ENCODE results near the gene CDK6. TPM values are rescaled to one million over a fixed set of nuclear protein-coding genes. Genes with fewer than 3 reads are reported as not detected.

CDK6 gene
- total RNA-seq, 1 donor from 2014 or later = 7.3 TPM

DNA sequence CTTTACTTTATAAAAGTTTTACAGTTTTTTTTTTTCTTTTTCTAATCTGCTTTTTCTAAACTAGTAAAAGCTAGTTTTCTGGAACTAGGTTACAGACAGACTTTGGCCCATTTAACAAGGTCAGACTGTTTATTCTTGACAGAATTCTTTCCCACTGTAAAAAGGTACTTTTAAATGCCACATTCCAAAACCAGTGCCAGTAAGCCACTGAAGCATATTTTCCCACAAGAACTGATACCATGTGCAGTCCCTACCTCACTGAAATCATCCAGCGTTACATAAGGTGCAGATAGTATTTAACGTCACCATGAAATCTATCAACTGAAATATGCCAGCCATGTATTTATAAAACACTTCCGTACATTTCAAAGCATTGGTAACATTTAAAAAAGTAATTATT lies 121.6 kb downstream of the CDK6 start:
- H3K4me3 ChIP-seq = no peak overlapping the region
- H3K27ac ChIP-seq = peak overlapping the region; percentile 1 to 33
- H3K27me3 ChIP-seq = no peaks in the 10 kb centered on the region
- TF ChIP-seq, protein P1, sequence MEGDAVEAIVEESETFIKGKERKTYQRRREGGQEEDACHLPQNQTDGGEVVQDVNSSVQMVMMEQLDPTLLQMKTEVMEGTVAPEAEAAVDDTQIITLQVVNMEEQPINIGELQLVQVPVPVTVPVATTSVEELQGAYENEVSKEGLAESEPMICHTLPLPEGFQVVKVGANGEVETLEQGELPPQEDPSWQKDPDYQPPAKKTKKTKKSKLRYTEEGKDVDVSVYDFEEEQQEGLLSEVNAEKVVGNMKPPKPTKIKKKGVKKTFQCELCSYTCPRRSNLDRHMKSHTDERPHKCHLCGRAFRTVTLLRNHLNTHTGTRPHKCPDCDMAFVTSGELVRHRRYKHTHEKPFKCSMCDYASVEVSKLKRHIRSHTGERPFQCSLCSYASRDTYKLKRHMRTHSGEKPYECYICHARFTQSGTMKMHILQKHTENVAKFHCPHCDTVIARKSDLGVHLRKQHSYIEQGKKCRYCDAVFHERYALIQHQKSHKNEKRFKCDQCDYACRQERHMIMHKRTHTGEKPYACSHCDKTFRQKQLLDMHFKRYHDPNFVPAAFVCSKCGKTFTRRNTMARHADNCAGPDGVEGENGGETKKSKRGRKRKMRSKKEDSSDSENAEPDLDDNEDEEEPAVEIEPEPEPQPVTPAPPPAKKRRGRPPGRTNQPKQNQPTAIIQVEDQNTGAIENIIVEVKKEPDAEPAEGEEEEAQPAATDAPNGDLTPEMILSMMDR (IDR thresholded peaks at IDR 0.05) = no peak
- DNase-seq (ENCODE audit: low spot score in 2 of 2) = no peak
- H3K4me1 ChIP-seq = peaks cover 4 to 14% of the 10 kb centered on the region in 2 donors
- no peaks in the 10 kb centered on the region for H3K9me3 ChIP-seq
- no peaks in the 10 kb centered on the region for H3K36me3 ChIP-seq
- intact Hi-C loops (cut with DNase I) = loop anchor here (5.0 kb wide), 3 partner anchors 48 to 82 kb away; no protein-coding TSS in a partner anchor

DNA sequence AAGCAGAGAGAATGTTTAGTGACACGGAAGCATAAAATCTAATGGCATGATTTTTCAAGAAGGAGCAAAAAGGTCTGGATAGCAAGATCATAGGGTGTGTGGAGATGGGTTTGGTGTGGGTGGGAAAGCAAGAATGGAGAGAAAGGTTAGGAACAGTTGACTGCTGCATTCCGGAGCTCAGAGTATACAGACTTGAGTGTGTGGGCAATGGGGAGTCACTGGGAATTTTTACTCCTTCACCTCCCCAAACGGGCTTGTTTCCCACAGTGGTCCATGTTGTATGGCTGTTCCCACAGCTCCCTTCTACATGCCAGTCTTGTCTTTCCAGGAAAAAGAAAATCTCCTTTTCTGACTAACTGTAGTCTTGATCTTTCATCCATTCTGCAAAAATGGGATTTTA lies 122.1 kb downstream of the CDK6 start:
- Histone ChIP-seq H3K4me1 (peaks cover 4 to 14% of the 10 kb centered on the region in 2 donors), H3K36me3 (no peaks in the 10 kb centered on the region), H3K4me3 (no peak overlapping the region), H3K27me3 (no peaks in the 10 kb centered on the region), H3K27ac (peak overlapping the region in 1 of 2 donors; percentile 33), H3K9me3 (no peaks in the 10 kb centered on the region)
- intact Hi-C loops (cut with DNase I) = no loop called here
- TF ChIP-seq, protein P1 (IDR thresholded peaks at IDR 0.05) = no peak
- DNase-seq (ENCODE audit: low spot score in 2 of 2) = no peak

DNA sequence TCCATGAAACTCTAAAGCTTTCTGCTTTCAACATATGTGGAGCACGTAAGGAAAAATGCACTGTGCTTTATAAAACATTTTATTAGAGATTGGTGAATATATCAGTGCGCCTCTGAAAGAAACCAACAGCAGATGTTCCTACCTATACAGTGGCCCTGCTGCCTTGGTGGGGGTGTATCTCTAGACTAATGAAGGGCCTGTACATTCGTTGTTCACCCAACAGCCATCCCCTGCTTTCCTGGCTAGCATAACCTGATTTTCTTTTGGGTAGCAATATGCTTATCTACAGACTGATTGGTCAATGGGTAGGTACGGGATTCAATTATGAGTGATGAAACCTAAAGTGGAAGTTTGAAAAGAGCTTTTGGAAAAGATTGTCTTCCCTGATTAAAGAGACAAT lies 126.5 kb downstream of the CDK6 start:
- no peak for DNase-seq (ENCODE audit: low spot score in 2 of 2)
- no peaks in the 10 kb centered on the region for H3K27me3 ChIP-seq
- H3K9me3 ChIP-seq = no peaks in the 10 kb centered on the region
- no peak overlapping the region for H3K27ac ChIP-seq
- intact Hi-C loops (cut with DNase I) = no loop called here
- TF ChIP-seq, protein P1 (IDR thresholded peaks at IDR 0.05) = no peak
- H3K36me3 ChIP-seq = no peaks in the 10 kb centered on the region
- no peak overlapping the region for H3K4me3 ChIP-seq
- peaks cover 0 to 10% of the 10 kb centered on the region in 2 donors for H3K4me1 ChIP-seq

DNA sequence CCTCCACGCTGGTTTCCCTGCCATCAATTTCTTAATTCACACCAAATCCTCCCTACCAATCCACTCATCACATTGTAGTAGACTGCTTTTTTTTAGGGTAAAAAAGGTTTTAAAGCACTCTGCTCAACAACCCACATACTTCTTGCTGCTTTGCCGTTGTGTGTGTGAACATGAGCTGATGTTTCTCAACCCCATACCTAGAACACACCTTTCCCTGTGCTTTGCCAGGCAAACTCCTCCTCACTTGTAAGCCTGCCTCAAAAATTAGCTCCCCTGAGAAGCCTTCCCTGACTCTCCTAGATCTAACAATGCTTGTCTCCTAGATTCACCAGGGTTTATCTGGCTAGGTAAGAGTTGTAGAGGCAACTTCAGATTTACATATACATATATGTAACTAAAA lies 127.2 kb downstream of the CDK6 start:
- H3K36me3 ChIP-seq = no peaks in the 10 kb centered on the region
- DNase-seq (ENCODE audit: low spot score in 2 of 2) = no peak
- no peak overlapping the region for H3K27ac ChIP-seq
- TF ChIP-seq, protein P1 (IDR thresholded peaks at IDR 0.05) = no peak
- H3K4me3 ChIP-seq = no peak overlapping the region
- no peaks in the 10 kb centered on the region for H3K27me3 ChIP-seq
- intact Hi-C loops (cut with DNase I) = no loop called here
- no peaks in the 10 kb centered on the region for H3K9me3 ChIP-seq
- peaks cover 0 to 4% of the 10 kb centered on the region in 2 donors for H3K4me1 ChIP-seq

DNA sequence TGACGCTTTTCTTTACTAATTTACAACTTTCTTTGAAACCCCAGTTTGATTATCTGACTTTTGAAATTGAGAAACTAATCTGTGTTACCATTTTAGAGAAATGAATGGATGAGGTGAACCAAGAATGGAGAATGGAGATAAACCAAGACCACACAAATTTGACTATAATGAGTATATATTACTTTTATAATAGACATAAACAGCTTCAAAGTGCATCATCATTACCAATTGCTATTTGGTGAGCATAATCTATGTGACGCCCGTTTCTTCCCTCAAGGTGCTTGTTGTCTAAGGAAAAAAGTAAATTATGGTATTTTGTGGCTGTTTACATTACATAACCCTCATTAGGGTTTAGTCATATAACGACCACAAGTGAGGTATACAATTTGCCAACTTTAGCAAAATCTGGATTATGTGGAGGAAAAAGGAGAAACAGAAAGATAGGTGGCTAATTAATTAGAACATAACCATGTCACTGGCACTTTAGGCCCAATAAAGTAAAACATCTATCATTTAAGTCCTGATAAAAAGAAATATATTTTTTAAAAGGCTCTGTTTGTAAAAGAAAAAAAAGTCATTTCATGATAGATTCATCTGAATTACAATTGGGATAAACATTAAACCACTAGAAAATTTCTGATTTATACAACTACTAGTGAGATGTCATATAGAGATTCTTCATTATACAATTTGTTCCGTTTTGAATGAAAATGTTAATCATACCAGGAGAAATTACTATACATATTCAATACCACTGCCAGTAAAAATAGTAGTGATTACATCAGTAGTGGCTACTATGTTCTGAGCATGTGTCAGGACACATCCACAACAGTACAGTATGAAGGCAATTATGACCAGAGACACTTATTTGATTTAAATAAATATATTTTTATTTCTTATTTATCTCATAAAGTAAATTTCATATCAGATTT lies 128.0 kb downstream of the CDK6 start:
- Histone ChIP-seq H3K4me1 (no peaks in the 10 kb centered on the region), H3K36me3 (no peaks in the 10 kb centered on the region), H3K27ac (no peak overlapping the region), H3K27me3 (no peaks in the 10 kb centered on the region), H3K4me3 (no peak overlapping the region), H3K9me3 (no peaks in the 10 kb centered on the region)
- intact Hi-C loops (cut with DNase I) = no loop called here
- DNase-seq (ENCODE audit: low spot score in 2 of 2) = no peak
- TF ChIP-seq, protein P1 (IDR thresholded peaks at IDR 0.05) = no peak

All from ascending aorta (tissue), 2 donors.